HFFc6 (cell line): Measurements from ENCODE around the gene OR8K1. TPM values are rescaled to one million over a fixed set of nuclear protein-coding genes. Genes with fewer than 3 reads are reported as not detected.

Experiments used
- DNase-seq: peaks from one replicate; pipeline ENCODE4 v3.0.0-alpha.2; 2018
- H3K27ac Mint-ChIP-seq: 2 replicates; pipeline ENCODE4 v1.8.0; 2020; ENCODE audit warnings: mild to moderate bottlenecking, mixed read lengths
- H3K27me3 Mint-ChIP-seq: 2 replicates; pipeline ENCODE4 v1.8.0; 2021; ENCODE audit warnings: mild to moderate bottlenecking, moderate library complexity, mixed read lengths; ENCODE audit not compliant: insufficient read depth
- H3K36me3 Mint-ChIP-seq: 2 replicates; pipeline ENCODE4 v1.8.0; 2021; ENCODE audit warnings: low read depth, mixed read lengths
- H3K4me1 Mint-ChIP-seq: 2 replicates; pipeline ENCODE4 v1.8.0; 2020; ENCODE audit warnings: low read depth, mixed read lengths
- H3K4me3 Mint-ChIP-seq: 2 replicates; pipeline ENCODE4 v1.8.0; 2020; ENCODE audit warnings: mild to moderate bottlenecking, moderate library complexity, mixed read lengths
- H3K9me3 Mint-ChIP-seq: 2 replicates; pipeline ENCODE4 v1.8.0; 2020; ENCODE audit warnings: mild to moderate bottlenecking, mixed read lengths
- total RNA-seq, 6 experiments: library from RNA; stranded (reverse); fragmentation: NEBNext Ultra II Directional; extraction: Animal tissue kit (Norgen Biotek cat#: 25700); gene quantifications; 2 replicates in 1 of 6; 3 replicates in 5 of 6; pipeline ENCODE4 v1.2.3, GENCODE V29; 2021
- TF ChIP-seq, protein P1 (sequence below): fragments of 200-600 bp; sonication (generic); IDR thresholded peaks from 2 replicates; pipeline ENCODE4 v1.5.0; 2021; ENCODE audit warnings: antibody characterized with exemption, mild to moderate bottlenecking

OR8K1 gene
- total RNA-seq, 6 experiments from 2014 or later, result not detected

DNA sequence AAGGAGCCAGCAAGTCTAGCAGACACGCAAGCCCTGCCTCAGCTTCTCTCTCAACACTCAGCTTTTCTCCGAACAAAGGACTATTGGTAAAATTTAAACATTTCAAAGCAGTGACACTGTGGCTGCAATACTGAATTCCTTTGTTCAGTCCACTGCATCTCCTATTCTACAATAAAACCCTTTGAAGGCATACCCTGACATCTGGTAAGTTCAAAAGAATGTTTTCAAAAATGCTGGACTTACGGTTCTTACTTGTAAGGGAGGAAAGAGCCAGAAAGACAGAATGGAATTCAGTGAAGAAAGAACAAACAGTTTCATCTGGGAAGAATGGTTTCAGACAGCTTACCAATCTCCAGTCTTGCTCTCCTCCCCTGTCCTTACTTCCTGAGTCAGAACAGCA lies 12.7 kb upstream of the OR8K1 start:
- Mint-ChIP-seq H3K4me1 (no peaks in the 10 kb centered on the region), H3K36me3 (peaks cover 4% of the 10 kb centered on the region), H3K27ac (no peak overlapping the region), H3K9me3 (peaks cover 39% of the 10 kb centered on the region), H3K4me3 (no peak overlapping the region), H3K27me3 (no peaks in the 10 kb centered on the region)
- DNase-seq, result no peak
- TF ChIP-seq, protein P1, sequence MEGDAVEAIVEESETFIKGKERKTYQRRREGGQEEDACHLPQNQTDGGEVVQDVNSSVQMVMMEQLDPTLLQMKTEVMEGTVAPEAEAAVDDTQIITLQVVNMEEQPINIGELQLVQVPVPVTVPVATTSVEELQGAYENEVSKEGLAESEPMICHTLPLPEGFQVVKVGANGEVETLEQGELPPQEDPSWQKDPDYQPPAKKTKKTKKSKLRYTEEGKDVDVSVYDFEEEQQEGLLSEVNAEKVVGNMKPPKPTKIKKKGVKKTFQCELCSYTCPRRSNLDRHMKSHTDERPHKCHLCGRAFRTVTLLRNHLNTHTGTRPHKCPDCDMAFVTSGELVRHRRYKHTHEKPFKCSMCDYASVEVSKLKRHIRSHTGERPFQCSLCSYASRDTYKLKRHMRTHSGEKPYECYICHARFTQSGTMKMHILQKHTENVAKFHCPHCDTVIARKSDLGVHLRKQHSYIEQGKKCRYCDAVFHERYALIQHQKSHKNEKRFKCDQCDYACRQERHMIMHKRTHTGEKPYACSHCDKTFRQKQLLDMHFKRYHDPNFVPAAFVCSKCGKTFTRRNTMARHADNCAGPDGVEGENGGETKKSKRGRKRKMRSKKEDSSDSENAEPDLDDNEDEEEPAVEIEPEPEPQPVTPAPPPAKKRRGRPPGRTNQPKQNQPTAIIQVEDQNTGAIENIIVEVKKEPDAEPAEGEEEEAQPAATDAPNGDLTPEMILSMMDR, result no peak

DNA sequence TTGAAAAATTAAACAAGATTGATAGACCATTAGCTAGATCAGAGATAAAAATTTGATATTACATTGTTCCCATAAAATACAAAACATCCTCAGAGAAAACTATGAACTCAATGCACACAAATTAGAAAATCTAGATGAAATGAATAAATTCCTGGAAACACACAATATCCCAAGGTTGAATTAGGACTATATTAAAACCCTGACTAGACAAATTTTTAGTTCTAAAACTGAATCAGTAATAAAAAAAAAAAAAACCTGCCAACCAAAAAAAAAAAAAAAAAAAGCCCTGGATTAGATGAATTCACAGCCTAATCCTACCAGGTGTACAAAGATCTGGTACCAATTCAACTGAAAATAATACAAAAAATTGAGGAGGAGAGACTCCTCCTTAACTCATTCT lies 5.5 kb upstream of the OR8K1 start:
- no peaks in the 10 kb centered on the region; the same call in 1 of the 2 replicates for H3K36me3 Mint-ChIP-seq
- no peak for DNase-seq
- H3K4me3 Mint-ChIP-seq, result no peak overlapping the region
- TF ChIP-seq, protein P1, result no peak
- no peak overlapping the region for H3K27ac Mint-ChIP-seq
- peaks cover 51% of the 10 kb centered on the region for H3K9me3 Mint-ChIP-seq
- no peaks in the 10 kb centered on the region for H3K27me3 Mint-ChIP-seq
- H3K4me1 Mint-ChIP-seq, result no peaks in the 10 kb centered on the region

DNA sequence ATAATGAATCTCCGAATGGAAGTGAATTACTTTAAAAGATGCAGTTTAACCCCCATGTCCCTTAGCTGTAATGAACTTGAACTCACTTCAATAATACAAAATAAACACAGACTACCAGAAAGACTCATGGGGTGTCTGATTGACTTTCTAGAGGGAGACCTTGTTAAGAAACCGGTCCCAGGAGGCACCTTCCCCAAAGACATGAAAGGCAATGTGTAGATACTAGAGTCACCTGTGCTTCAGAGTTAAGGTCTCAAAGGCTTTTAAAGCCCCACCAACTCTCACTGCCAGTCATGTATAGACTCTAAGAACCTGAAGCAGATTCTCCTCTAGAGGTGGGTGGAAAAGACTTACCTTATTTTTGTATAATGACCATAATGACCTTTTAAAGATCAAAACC lies 8.2 kb downstream of the OR8K1 start, which contains the start of gene OR8J1:
Gene OR8J1, plus strand, starts transcription at position 301 of the 400 bp plus-strand sequence. CDS start 5,956 bp downstream, outside the sequence.
- Mint-ChIP-seq H3K27ac (no peak within 1 kb of the TSS), H3K36me3 (no peaks in the 10 kb centered on the region), H3K4me3 (no peak within 1 kb of the TSS), H3K4me1 (no peaks in the 10 kb centered on the region), H3K27me3 (no peaks in the 10 kb centered on the region; the same call in 1 of the 2 replicates), H3K9me3 (peaks cover 4% of the 10 kb centered on the region; the same call in 1 of the 2 replicates)
- DNase-seq, result no peak
- TF ChIP-seq, protein P1, result no peak

DNA sequence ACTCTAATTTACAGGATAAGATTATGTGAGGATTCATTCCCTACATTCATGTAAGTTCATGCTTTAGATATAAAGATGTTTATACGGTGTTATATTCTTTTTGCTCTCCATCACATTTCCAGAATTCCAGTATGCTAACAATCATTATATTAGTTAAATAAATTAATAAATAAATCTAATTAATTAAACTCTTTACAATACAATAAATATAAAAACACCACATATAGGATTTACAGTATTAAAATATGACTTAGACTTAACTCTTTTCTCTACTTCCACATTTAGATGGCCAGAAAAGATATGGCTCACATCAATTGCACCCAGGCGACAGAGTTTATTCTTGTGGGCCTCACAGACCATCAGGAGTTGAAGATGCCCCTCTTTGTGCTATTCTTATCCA lies 29.5 kb downstream of the OR8K1 start, which contains the start of gene OR8U1:
Gene OR8U1, plus strand, starts transcription at position 301 of the 400 bp plus-strand sequence. Its CDS starts 0 bp downstream, at position 301.
- Mint-ChIP-seq H3K4me1 (no peaks in the 10 kb centered on the region), H3K27me3 (no peaks in the 10 kb centered on the region; the same call in 1 of the 2 replicates), H3K9me3 (peaks cover 12% of the 10 kb centered on the region), H3K4me3 (no peak within 1 kb of the TSS), H3K36me3 (no peaks in the 10 kb centered on the region), H3K27ac (no peak within 1 kb of the TSS)
- TF ChIP-seq, protein P1, result no peak
- no peak for DNase-seq

DNA sequence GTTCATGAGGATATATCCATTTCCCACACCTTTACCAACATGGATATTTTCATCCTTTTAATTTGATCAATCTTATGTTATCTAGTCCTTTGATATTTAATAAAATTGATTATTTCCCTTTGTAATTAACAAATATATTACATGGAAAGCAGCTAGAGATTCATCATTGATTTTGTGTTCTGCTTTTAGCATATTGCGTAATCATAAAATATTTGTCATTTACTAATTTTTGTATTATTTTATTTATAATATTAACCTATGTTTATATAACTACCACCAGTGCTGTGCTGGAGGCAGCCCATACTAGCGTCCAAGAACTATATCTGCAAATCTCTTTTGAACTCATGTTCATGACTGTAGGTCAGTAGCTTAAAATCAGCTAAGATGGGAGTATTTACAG lies 34.3 kb downstream of the OR8K1 start:
- no peaks in the 10 kb centered on the region; the same call in 1 of the 2 replicates for H3K27me3 Mint-ChIP-seq
- TF ChIP-seq, protein P1, result no peak
- H3K9me3 Mint-ChIP-seq, result peaks cover 7% of the 10 kb centered on the region

More for the DNA sequence above, 34.3 kb downstream of the OR8K1 start:
- H3K27ac Mint-ChIP-seq, result no peak overlapping the region
- no peak overlapping the region for H3K4me3 Mint-ChIP-seq
- DNase-seq, result no peak
- H3K36me3 Mint-ChIP-seq, result no peaks in the 10 kb centered on the region
- no peaks in the 10 kb centered on the region for H3K4me1 Mint-ChIP-seq
